Measurements from ENCODE around the gene ARHGAP22. TPM values are rescaled to one million over a fixed set of nuclear protein-coding genes. Genes with fewer than 3 reads are reported as not detected.

Gene ARHGAP22
- total and polyA plus RNA-seq, 2 experiments from 2014 or later = 4.8 to 10.7 TPM

- Histone ChIP-seq H3K27me3 (ENCODE audit: insufficient read depth) (no peaks in the 10 kb centered on the region), H3F3A (replicated peaks; ENCODE audit: low read depth) (no peaks in the 10 kb centered on the region), H3K79me2 (replicated peaks; ENCODE audit: insufficient read depth) (peaks cover 17% of the 10 kb centered on the region), H2AFZ (no peak overlapping the region), H3K36me3 (ENCODE audit: insufficient read depth) (no peaks in the 10 kb centered on the region), H3K4me1 (ENCODE audit: insufficient read depth) (no peaks in the 10 kb centered on the region; the same call in 1 of the 2 replicates), H4K20me1 (replicated peaks; ENCODE audit: insufficient read depth) (0 out of 2 replicates have a peak, but pooled peaks cover 7% of the 10 kb centered on the region), H3K9me2 (ENCODE audit: insufficient read depth) (no peaks in the 10 kb centered on the region), H3K4me2 (no peak overlapping the region), H3K27ac (ENCODE audit: low read depth) (no peak overlapping the region), H3K4me3 (no peak overlapping the region)
- no peak for DNase-seq (ENCODE audit: low spot score)
- ATAC-seq = no peak
- Mint-ChIP-seq H3K36me3 (ENCODE audit: low read depth) (no peaks in the 10 kb centered on the region), H3K27ac (no peak overlapping the region; the same call in 1 of the 2 replicates), H3K27me3 (ENCODE audit: insufficient read depth, low read depth, poor library complexity) (peaks cover 9% of the 10 kb centered on the region), H3K4me3 (no peak overlapping the region), H3K4me1 (peaks cover 26% of the 10 kb centered on the region), H3K9me3 (no peaks in the 10 kb centered on the region)
- TF ChIP-seq ZNF331 (CRISPR knock-in tag; IDR thresholded peaks at IDR 0.05; ENCODE audit: low read depth) (no peak), POLR2AphosphoS5 (IDR thresholded peaks at IDR 0.05; ENCODE audit: low read depth) (no peak), EZH2phosphoT487 (IDR thresholded peaks at IDR 0.05; ENCODE audit: unreplicated experiment) (no peak), CREB1 (CRISPR knock-in tag; IDR thresholded peaks at IDR 0.05; ENCODE audit: low read depth) (no peak), STAT1 (IDR thresholded peaks at IDR 0.05; ENCODE audit: unreplicated experiment) (no peak), EZH2 (IDR thresholded peaks at IDR 0.05; ENCODE audit: low read depth, unreplicated experiment) (no peak), NANOG (IDR thresholded peaks at IDR 0.05; ENCODE audit: borderline replicate concordance) (no peak)
- TF ChIP-seq, protein P1, sequence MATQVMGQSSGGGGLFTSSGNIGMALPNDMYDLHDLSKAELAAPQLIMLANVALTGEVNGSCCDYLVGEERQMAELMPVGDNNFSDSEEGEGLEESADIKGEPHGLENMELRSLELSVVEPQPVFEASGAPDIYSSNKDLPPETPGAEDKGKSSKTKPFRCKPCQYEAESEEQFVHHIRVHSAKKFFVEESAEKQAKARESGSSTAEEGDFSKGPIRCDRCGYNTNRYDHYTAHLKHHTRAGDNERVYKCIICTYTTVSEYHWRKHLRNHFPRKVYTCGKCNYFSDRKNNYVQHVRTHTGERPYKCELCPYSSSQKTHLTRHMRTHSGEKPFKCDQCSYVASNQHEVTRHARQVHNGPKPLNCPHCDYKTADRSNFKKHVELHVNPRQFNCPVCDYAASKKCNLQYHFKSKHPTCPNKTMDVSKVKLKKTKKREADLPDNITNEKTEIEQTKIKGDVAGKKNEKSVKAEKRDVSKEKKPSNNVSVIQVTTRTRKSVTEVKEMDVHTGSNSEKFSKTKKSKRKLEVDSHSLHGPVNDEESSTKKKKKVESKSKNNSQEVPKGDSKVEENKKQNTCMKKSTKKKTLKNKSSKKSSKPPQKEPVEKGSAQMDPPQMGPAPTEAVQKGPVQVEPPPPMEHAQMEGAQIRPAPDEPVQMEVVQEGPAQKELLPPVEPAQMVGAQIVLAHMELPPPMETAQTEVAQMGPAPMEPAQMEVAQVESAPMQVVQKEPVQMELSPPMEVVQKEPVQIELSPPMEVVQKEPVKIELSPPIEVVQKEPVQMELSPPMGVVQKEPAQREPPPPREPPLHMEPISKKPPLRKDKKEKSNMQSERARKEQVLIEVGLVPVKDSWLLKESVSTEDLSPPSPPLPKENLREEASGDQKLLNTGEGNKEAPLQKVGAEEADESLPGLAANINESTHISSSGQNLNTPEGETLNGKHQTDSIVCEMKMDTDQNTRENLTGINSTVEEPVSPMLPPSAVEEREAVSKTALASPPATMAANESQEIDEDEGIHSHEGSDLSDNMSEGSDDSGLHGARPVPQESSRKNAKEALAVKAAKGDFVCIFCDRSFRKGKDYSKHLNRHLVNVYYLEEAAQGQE (IDR thresholded peaks at IDR 0.05; ENCODE audit: unreplicated experiment) = no peak
- TF ChIP-seq, protein P2, sequence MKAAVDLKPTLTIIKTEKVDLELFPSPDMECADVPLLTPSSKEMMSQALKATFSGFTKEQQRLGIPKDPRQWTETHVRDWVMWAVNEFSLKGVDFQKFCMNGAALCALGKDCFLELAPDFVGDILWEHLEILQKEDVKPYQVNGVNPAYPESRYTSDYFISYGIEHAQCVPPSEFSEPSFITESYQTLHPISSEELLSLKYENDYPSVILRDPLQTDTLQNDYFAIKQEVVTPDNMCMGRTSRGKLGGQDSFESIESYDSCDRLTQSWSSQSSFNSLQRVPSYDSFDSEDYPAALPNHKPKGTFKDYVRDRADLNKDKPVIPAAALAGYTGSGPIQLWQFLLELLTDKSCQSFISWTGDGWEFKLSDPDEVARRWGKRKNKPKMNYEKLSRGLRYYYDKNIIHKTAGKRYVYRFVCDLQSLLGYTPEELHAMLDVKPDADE (IDR thresholded peaks at IDR 0.05) = no peak
- TF ChIP-seq, protein P3, sequence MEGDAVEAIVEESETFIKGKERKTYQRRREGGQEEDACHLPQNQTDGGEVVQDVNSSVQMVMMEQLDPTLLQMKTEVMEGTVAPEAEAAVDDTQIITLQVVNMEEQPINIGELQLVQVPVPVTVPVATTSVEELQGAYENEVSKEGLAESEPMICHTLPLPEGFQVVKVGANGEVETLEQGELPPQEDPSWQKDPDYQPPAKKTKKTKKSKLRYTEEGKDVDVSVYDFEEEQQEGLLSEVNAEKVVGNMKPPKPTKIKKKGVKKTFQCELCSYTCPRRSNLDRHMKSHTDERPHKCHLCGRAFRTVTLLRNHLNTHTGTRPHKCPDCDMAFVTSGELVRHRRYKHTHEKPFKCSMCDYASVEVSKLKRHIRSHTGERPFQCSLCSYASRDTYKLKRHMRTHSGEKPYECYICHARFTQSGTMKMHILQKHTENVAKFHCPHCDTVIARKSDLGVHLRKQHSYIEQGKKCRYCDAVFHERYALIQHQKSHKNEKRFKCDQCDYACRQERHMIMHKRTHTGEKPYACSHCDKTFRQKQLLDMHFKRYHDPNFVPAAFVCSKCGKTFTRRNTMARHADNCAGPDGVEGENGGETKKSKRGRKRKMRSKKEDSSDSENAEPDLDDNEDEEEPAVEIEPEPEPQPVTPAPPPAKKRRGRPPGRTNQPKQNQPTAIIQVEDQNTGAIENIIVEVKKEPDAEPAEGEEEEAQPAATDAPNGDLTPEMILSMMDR (conservative IDR thresholded peaks at IDR 0.05; ENCODE audit: low read depth in 2 of 2) = no peak
Observed at GRCh38 chr10:48507494-48507893, 97.4 kb downstream of the ARHGAP22 start.

Data from GM23338 (cell line).